Neuronal stem cell (in vitro differentiated cells): ENCODE data around the gene CFD. TPM values are rescaled to one million over a fixed set of nuclear protein-coding genes. Genes with fewer than 3 reads are reported as not detected.

ENCODE experiments used
- DNase-seq: peaks from one replicate; pipeline ENCODE4 v3.0.0-alpha.2; 2013; ENCODE audit warnings: low spot score
- H2AFZ ChIP-seq: one replicate; pipeline ENCODE4 v1.6.1; 2013; ENCODE audit warnings: mild to moderate bottlenecking, low read length, inconsistent platforms
- H2AK5ac ChIP-seq: 2 replicates; pipeline ENCODE4 v1.6.1; 2013; ENCODE audit warnings: low read depth, mild to moderate bottlenecking, inconsistent platforms, low read length, moderate library complexity, mixed read lengths
- H2BK120ac ChIP-seq: 2 replicates; pipeline ENCODE4 v1.6.1; 2013; ENCODE audit warnings: low read depth, mild to moderate bottlenecking, inconsistent platforms, low read length, moderate library complexity, mixed read lengths
- H2BK12ac ChIP-seq: one replicate; pipeline ENCODE4 v1.6.1; 2013; ENCODE audit warnings: low read length, inconsistent platforms
- H2BK15ac ChIP-seq: 2 replicates; pipeline ENCODE4 v1.6.1; 2013; ENCODE audit warnings: mild to moderate bottlenecking, low read length, inconsistent platforms, mixed read lengths
- H2BK5ac ChIP-seq: one replicate; pipeline ENCODE4 v1.6.1; 2013; ENCODE audit warnings: inconsistent platforms, mild to moderate bottlenecking, low read length, moderate library complexity
- H3K14ac ChIP-seq: one replicate; pipeline ENCODE4 v1.6.1; 2013; ENCODE audit warnings: low read length, inconsistent platforms
- H3K18ac ChIP-seq: 2 replicates; pipeline ENCODE4 v1.6.1; 2013; ENCODE audit warnings: low read length, inconsistent platforms
- H3K23ac ChIP-seq: 2 replicates; pipeline ENCODE4 v1.6.1; 2013; ENCODE audit warnings: low read depth, mild to moderate bottlenecking, mixed read lengths, low read length, inconsistent platforms; ENCODE audit not compliant: poor library complexity
- H3K27ac ChIP-seq: replicated peaks from 3 replicates; pipeline ENCODE4 v1.5.1; 2013; ENCODE audit warnings: low read length, inconsistent platforms
- H3K27me3 ChIP-seq, 3 experiments: 2 replicates each; pipeline ENCODE4 v1.6.1; 2013; ENCODE audit warnings: low read length in 3 of 3, mild to moderate bottlenecking in 2 of 3, inconsistent platforms in 1 of 3, low read depth in 1 of 3, mixed read lengths in 1 of 3, moderate library complexity in 1 of 3; ENCODE audit not compliant: control insufficient read depth in 3 of 3, insufficient read depth in 3 of 3
- H3K36me3 ChIP-seq, 2 donors: replicated peaks in 1 of 2; 2 replicates each; pipeline ENCODE4 v1.6.1; 2013; ENCODE audit warnings: low read length in 2 of 2; ENCODE audit not compliant: control insufficient read depth in 2 of 2, insufficient read depth in 2 of 2
- H3K4ac ChIP-seq: 2 replicates; pipeline ENCODE4 v1.6.1; 2013; ENCODE audit warnings: inconsistent platforms, mild to moderate bottlenecking, low read length, moderate library complexity
- H3K4me1 ChIP-seq, 2 donors: 1 replicate in 1 of 2; 2 replicates in 1 of 2; pipeline ENCODE4 v1.6.1; 2013; ENCODE audit warnings: low read length in 2 of 2, low read depth in 1 of 2; ENCODE audit not compliant: control insufficient read depth in 2 of 2, insufficient read depth in 1 of 2
- H3K4me2 ChIP-seq: one replicate; pipeline ENCODE4 v1.6.1; 2013; ENCODE audit warnings: mild to moderate bottlenecking, low read length, inconsistent platforms; ENCODE audit not compliant: insufficient read depth, poor library complexity, severe bottlenecking
- H3K4me3 ChIP-seq, 2 donors: 2 replicates each; pipeline ENCODE4 v1.5.1; 2013; ENCODE audit warnings: low read length in 2 of 2, mild to moderate bottlenecking in 2 of 2, inconsistent platforms in 1 of 2, moderate library complexity in 1 of 2
- H3K79me1 ChIP-seq: one replicate; pipeline ENCODE4 v1.6.1; 2013; ENCODE audit warnings: low read depth, mild to moderate bottlenecking, inconsistent platforms, low read length, moderate library complexity
- H3K9ac ChIP-seq: one replicate; pipeline ENCODE4 v1.6.1; 2013; ENCODE audit warnings: mild to moderate bottlenecking, low read depth, low read length, inconsistent platforms; ENCODE audit not compliant: poor library complexity
- H3K9me3 ChIP-seq, 2 donors: replicated peaks in 1 of 2; 2 replicates each; pipeline versions ENCODE3 to v1.6.1; 2013; ENCODE audit warnings: low read length in 2 of 2, mild to moderate bottlenecking in 2 of 2, inconsistent platforms in 1 of 2, low read depth in 1 of 2, mixed read lengths in 1 of 2, moderate library complexity in 1 of 2; ENCODE audit not compliant: control insufficient read depth in 2 of 2, insufficient read depth in 1 of 2
- H4K8ac ChIP-seq: one replicate; pipeline ENCODE4 v1.6.1; 2013; ENCODE audit warnings: low read depth, mild to moderate bottlenecking, inconsistent platforms, low read length, moderate library complexity
- H4K91ac ChIP-seq: one replicate; pipeline ENCODE4 v1.6.1; 2013; ENCODE audit warnings: low read length, low read depth, mild to moderate bottlenecking, inconsistent platforms; ENCODE audit not compliant: poor library complexity
- WGBS, 2 donors: extraction: QIAGEN DNeasy Blood & Tissue Kit; methylation state at CpG; one replicate each; pipeline ENCODE4 v1.1.7; 2013; ENCODE audit warnings: missing lambda C conversion rate in 2 of 2, mixed read lengths in 1 of 2; ENCODE audit not compliant: insufficient read length in 2 of 2, insufficient replicate concordance in 1 of 2; ENCODE audit errors: extremely low coverage in 2 of 2; 5-methylcytosine and 5-hydroxymethylcytosine counted together
- small RNA-seq: library from polyadenylated mRNA; stranded (forward); fragments of <200 nt; extraction: miRNeasy Mini kit (QIAGEN cat#:217004); gene quantifications from one replicate; pipeline ENCODE3, GENCODE V24; 2013; ENCODE audit not compliant: insufficient read depth

The CFD gene

DNA sequence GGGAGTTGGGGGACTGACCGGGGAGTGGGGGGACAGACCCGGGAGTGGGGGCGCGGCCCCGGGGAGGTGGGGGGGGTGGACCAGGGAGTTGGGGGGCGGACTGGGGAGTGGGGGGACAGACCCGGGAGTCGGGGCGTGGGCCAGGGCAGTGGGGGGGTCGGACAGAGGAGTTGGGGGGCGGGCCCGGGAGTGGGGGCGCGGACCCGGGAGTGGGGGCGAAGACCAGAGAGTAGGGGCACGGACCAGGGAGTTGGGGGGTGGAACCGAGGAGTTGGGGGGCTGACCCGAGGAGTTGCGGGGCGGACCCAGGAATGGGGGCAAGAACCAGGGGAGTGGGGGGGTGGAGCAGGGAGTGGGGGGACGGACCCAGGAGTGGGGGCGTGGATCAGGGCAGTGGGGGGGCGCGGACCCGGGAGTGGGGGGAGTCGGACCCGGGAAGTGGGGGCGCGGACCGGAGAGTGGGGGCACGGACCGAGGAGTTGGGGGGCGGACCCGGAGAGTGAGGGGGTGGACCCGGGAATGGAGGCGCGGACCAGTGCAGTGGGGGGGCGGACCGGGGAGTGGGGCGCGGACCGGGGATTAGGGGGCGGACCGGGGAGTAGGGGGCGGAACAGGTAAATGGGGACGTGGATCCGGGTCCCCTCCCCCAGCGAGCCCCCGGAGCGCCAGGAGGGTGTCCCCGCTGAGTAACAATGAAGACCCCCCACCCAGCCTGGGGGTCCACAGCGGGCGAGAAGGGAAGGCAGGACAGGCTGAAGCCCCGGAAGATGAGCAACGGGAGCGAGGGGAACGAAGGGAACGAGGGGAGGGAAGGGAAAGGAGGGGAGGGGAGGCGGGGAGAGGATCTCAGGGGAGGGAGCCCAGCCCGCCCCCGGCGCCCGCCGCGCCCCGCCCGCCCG lies 53.0 kb downstream of the CFD start:
- Histone ChIP-seq H2BK120ac (no peak overlapping the region), H3K9me3 (no peaks in the 10 kb centered on the region), H3K4ac (no peak overlapping the region), H3K23ac (no peak overlapping the region), H3K18ac (peak overlapping the region; percentile 81), H3K9ac (peak overlapping the region; percentile 91), H2BK15ac (no peak overlapping the region), H3K36me3 (peaks cover 0 to 5% of the 10 kb centered on the region in 2 donors), H3K79me1 (peaks cover 10% of the 10 kb centered on the region), H3K4me1 (peaks cover 3 to 4% of the 10 kb centered on the region in 2 donors), H2AFZ (peak overlapping the region; percentile 93), H2BK12ac (no peak overlapping the region), H3K27me3 (peaks cover 0 to 11% (median 3%) of the 10 kb centered on the region in 3 experiments), H3K4me3 (peak overlapping the region; percentile 91 to 99), H2AK5ac (peak overlapping the region; percentile 56), H3K27ac (no peak overlapping the region), H2BK5ac (no peak overlapping the region), H4K91ac (no peak overlapping the region), H3K14ac (peak overlapping the region; percentile 97), H3K4me2 (peak overlapping the region; percentile 67), H4K8ac (no peak overlapping the region)
- no CpG with 5 or more reads among the region's 69 CpGs for WGBS, 2 donors
- no peak for DNase-seq

Small RNAs within 50 kb of the gene (small RNA-seq; reads per million reads assigned to genes)
- gene MIR3187, result not detected
- gene RNU6-9, result not detected
